ENCODE results near the gene ZNF275. TPM values are rescaled to one million over a fixed set of nuclear protein-coding genes. Genes with fewer than 3 reads are reported as not detected.
A peak's percentile ranks its signal among the peaks of the same experiment; 100 is the strongest.

The ZNF275 gene
- polyA plus RNA-seq, 1 donor from 2014 or later: 6.0 TPM

- peak overlapping the region; percentile 51 for H3K4me2 ChIP-seq (ENCODE audit: low read length)
- H3K9me2 ChIP-seq (ENCODE audit: insufficient read depth, low read length): no peaks in the 10 kb centered on the region
- H3K36me3 ChIP-seq (ENCODE audit: insufficient read depth, low read length): no peaks in the 10 kb centered on the region
- peak overlapping the region; percentile 76 for H3K4me3 ChIP-seq (ENCODE audit: low read length)
- peaks cover 11% of the 10 kb centered on the region for H3K79me2 ChIP-seq (replicated peaks; ENCODE audit: insufficient read depth, low read length)
- no peaks in the 10 kb centered on the region for H3K9me3 ChIP-seq (ENCODE audit: low read length)
- TF ChIP-seq SMC3 (conservative IDR thresholded peaks at IDR 0.05; ENCODE audit: poor library complexity) (no peak), EP300 (conservative IDR thresholded peaks at IDR 0.05; ENCODE audit: poor library complexity, severe bottlenecking) (no peak), EZH2 (IDR thresholded peaks at IDR 0.05; ENCODE audit: borderline replicate concordance, insufficient read depth, low read length, poor library complexity, severe bottlenecking) (no peak), TAF1 (IDR thresholded peaks at IDR 0.05; ENCODE audit: low read depth) (no peak), REST (IDR thresholded peaks at IDR 0.05; ENCODE audit: borderline replicate concordance) (no peak), RAD21 (conservative IDR thresholded peaks at IDR 0.05) (no peak), CTCF (IDR thresholded peaks at IDR 0.05; ENCODE audit: poor library complexity, severe bottlenecking) (no peak), MXI1 (conservative IDR thresholded peaks at IDR 0.05; ENCODE audit: poor library complexity, severe bottlenecking) (no peak), POLR2AphosphoS5 (IDR thresholded peaks at IDR 0.05) (no peak)
- no peaks in the 10 kb centered on the region for H3K27me3 ChIP-seq (ENCODE audit: insufficient read depth, low read depth, low read length)
- peak overlapping the region; percentile 69 for H3K27ac ChIP-seq (ENCODE audit: low read length)
- H2AFZ ChIP-seq (ENCODE audit: low read depth, low read length): peak overlapping the region; percentile 45
- no peaks in the 10 kb centered on the region for H3F3A ChIP-seq (ENCODE audit: insufficient read depth, low read length, poor library complexity, severe bottlenecking)
- peak overlapping the region; percentile 64 for H3K9ac ChIP-seq (ENCODE audit: low read length)
- H4K20me1 ChIP-seq (ENCODE audit: insufficient read depth): no peaks in the 10 kb centered on the region
Measured at GRCh38 chrX:153333266-153333665, 687 bp upstream of the ZNF275 start.

GRCh38 chrX:153334654-153335295, 822 bp downstream of the ZNF275 start:
- no peaks in the 10 kb centered on the region for H3F3A ChIP-seq (ENCODE audit: insufficient read depth, low read length, poor library complexity, severe bottlenecking)
- peaks cover 11% of the 10 kb centered on the region for H3K79me2 ChIP-seq (replicated peaks; ENCODE audit: insufficient read depth, low read length)
- H3K4me2 ChIP-seq (ENCODE audit: low read length): peak overlapping the region; percentile 39
- H3K4me3 ChIP-seq (ENCODE audit: low read length): peak overlapping the region; percentile 76
- no peaks in the 10 kb centered on the region for H4K20me1 ChIP-seq (ENCODE audit: insufficient read depth)
- no peak overlapping the region for H2AFZ ChIP-seq (ENCODE audit: low read depth, low read length)
- TF ChIP-seq POLR2AphosphoS5 (IDR thresholded peaks at IDR 0.05) (no peak), CTCF (IDR thresholded peaks at IDR 0.05; ENCODE audit: poor library complexity, severe bottlenecking) (no peak), EP300 (conservative IDR thresholded peaks at IDR 0.05; ENCODE audit: poor library complexity, severe bottlenecking) (no peak), REST (IDR thresholded peaks at IDR 0.05; ENCODE audit: borderline replicate concordance) (no peak), SMC3 (conservative IDR thresholded peaks at IDR 0.05; ENCODE audit: poor library complexity) (no peak), EZH2 (IDR thresholded peaks at IDR 0.05; ENCODE audit: borderline replicate concordance, insufficient read depth, low read length, poor library complexity, severe bottlenecking) (no peak), MXI1 (conservative IDR thresholded peaks at IDR 0.05; ENCODE audit: poor library complexity, severe bottlenecking) (no peak), TAF1 (IDR thresholded peaks at IDR 0.05; ENCODE audit: low read depth) (no peak), RAD21 (conservative IDR thresholded peaks at IDR 0.05) (no peak)
- H3K9ac ChIP-seq (ENCODE audit: low read length): peak overlapping the region; percentile 83
- no peaks in the 10 kb centered on the region for H3K9me2 ChIP-seq (ENCODE audit: insufficient read depth, low read length)
- H3K9me3 ChIP-seq (ENCODE audit: low read length): no peaks in the 10 kb centered on the region
- peak overlapping the region; percentile 64 for H3K27ac ChIP-seq (ENCODE audit: low read length)
- no peaks in the 10 kb centered on the region for H3K36me3 ChIP-seq (ENCODE audit: insufficient read depth, low read length)
- no peaks in the 10 kb centered on the region for H3K27me3 ChIP-seq (ENCODE audit: insufficient read depth, low read depth, low read length)
